ENCODE data around the gene VAV3. TPM values are rescaled to one million over a fixed set of nuclear protein-coding genes. Genes with fewer than 3 reads are reported as not detected.

Gene VAV3
- total RNA-seq, 1 experiment from 2014 or later, result 10.0 TPM

GRCh38 chr1:107889524-107889923 lies 75.5 kb downstream of the VAV3 start:
- H3K9me3 Mint-ChIP-seq, result peaks cover 20% of the 10 kb centered on the region
- ChIA-PET POLR2A (no interaction called here), CTCF (no interaction called here)
- TF ChIP-seq, protein P1, sequence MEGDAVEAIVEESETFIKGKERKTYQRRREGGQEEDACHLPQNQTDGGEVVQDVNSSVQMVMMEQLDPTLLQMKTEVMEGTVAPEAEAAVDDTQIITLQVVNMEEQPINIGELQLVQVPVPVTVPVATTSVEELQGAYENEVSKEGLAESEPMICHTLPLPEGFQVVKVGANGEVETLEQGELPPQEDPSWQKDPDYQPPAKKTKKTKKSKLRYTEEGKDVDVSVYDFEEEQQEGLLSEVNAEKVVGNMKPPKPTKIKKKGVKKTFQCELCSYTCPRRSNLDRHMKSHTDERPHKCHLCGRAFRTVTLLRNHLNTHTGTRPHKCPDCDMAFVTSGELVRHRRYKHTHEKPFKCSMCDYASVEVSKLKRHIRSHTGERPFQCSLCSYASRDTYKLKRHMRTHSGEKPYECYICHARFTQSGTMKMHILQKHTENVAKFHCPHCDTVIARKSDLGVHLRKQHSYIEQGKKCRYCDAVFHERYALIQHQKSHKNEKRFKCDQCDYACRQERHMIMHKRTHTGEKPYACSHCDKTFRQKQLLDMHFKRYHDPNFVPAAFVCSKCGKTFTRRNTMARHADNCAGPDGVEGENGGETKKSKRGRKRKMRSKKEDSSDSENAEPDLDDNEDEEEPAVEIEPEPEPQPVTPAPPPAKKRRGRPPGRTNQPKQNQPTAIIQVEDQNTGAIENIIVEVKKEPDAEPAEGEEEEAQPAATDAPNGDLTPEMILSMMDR (IDR thresholded peaks at IDR 0.05), result no peak
- TF ChIP-seq FOXP4 (CRISPR knock-in tag; IDR thresholded peaks at IDR 0.05) (no peak), NFE2L1 (CRISPR knock-in tag; IDR thresholded peaks at IDR 0.05) (no peak), ZBTB21 (CRISPR knock-in tag; IDR thresholded peaks at IDR 0.05; ENCODE audit: borderline replicate concordance) (no peak), ZNF423 (CRISPR knock-in tag; IDR thresholded peaks at IDR 0.05) (no peak), FOXP1 (CRISPR knock-in tag; IDR thresholded peaks at IDR 0.05; ENCODE audit: borderline replicate concordance) (no peak), ZNF671 (CRISPR knock-in tag; IDR thresholded peaks at IDR 0.05) (no peak), CDX4 (CRISPR knock-in tag; IDR thresholded peaks at IDR 0.05; ENCODE audit: borderline replicate concordance) (no peak), ZNF396 (CRISPR knock-in tag; IDR thresholded peaks at IDR 0.05; ENCODE audit: borderline replicate concordance) (no peak), TP53 (CRISPR knock-in tag; IDR thresholded peaks at IDR 0.05) (no peak)
- TF ChIP-seq, protein P2, sequence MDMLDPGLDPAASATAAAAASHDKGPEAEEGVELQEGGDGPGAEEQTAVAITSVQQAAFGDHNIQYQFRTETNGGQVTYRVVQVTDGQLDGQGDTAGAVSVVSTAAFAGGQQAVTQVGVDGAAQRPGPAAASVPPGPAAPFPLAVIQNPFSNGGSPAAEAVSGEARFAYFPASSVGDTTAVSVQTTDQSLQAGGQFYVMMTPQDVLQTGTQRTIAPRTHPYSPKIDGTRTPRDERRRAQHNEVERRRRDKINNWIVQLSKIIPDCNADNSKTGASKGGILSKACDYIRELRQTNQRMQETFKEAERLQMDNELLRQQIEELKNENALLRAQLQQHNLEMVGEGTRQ (CRISPR knock-in tag; IDR thresholded peaks at IDR 0.05), result no peak
- TF ChIP-seq, protein P3, sequence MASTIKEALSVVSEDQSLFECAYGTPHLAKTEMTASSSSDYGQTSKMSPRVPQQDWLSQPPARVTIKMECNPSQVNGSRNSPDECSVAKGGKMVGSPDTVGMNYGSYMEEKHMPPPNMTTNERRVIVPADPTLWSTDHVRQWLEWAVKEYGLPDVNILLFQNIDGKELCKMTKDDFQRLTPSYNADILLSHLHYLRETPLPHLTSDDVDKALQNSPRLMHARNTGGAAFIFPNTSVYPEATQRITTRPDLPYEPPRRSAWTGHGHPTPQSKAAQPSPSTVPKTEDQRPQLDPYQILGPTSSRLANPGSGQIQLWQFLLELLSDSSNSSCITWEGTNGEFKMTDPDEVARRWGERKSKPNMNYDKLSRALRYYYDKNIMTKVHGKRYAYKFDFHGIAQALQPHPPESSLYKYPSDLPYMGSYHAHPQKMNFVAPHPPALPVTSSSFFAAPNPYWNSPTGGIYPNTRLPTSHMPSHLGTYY (CRISPR knock-in tag; IDR thresholded peaks at IDR 0.05), result no peak
- TF ChIP-seq, protein P4, sequence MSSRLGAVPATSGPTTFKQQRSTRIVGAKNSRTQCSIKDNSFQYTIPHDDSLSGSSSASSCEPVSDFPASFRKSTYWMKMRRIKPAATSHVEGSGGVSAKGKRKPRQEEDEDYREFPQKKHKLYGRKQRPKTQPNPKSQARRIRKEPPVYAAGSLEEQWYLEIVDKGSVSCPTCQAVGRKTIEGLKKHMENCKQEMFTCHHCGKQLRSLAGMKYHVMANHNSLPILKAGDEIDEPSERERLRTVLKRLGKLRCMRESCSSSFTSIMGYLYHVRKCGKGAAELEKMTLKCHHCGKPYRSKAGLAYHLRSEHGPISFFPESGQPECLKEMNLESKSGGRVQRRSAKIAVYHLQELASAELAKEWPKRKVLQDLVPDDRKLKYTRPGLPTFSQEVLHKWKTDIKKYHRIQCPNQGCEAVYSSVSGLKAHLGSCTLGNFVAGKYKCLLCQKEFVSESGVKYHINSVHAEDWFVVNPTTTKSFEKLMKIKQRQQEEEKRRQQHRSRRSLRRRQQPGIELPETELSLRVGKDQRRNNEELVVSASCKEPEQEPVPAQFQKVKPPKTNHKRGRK (CRISPR knock-in tag; IDR thresholded peaks at IDR 0.05; ENCODE audit: borderline replicate concordance), result no peak
- H3K27ac Mint-ChIP-seq, result no peak overlapping the region
- peaks cover 7% of the 10 kb centered on the region; the same call in 1 of the 2 replicates for H3K4me1 Mint-ChIP-seq
- DNase-seq (ENCODE audit: low spot score) (no peak), ATAC-seq (no peak)
- H3K36me3 Mint-ChIP-seq, result peaks cover 13% of the 10 kb centered on the region
- H3K27me3 Mint-ChIP-seq (ENCODE audit: low read depth), result no peaks in the 10 kb centered on the region
- H3K4me3 Mint-ChIP-seq, result no peak overlapping the region

GRCh38 chr1:107883562-107883961 lies 81.4 kb downstream of the VAV3 start:
- DNase-seq (ENCODE audit: low spot score), result no peak
- CTCF ChIA-PET, result no interaction called here
- peaks cover 3% of the 10 kb centered on the region for H3K9me3 Mint-ChIP-seq
- no peak overlapping the region for H3K4me3 Mint-ChIP-seq
- H3K36me3 Mint-ChIP-seq, result no peaks in the 10 kb centered on the region
- no peaks in the 10 kb centered on the region for H3K27me3 Mint-ChIP-seq (ENCODE audit: low read depth)
- ATAC-seq, result no peak; the same call in 1 of the 2 replicates
- peaks cover 16% of the 10 kb centered on the region for H3K4me1 Mint-ChIP-seq
- no peak for TF ChIP-seq FOXJ3 (CRISPR knock-in tag; IDR thresholded peaks at IDR 0.05; ENCODE audit: borderline replicate concordance)
- no peak for TF ChIP-seq OVOL2 (CRISPR knock-in tag; IDR thresholded peaks at IDR 0.05; ENCODE audit: borderline replicate concordance)
- H3K27ac Mint-ChIP-seq, result no peak overlapping the region
- POLR2A ChIA-PET, result no interaction called here

Data from WTC11 (cell line).